BJ (cell line): ENCODE results near the gene WFS1. TPM values are rescaled to one million over a fixed set of nuclear protein-coding genes. Genes with fewer than 3 reads are reported as not detected.

Source experiments
- CTCF ChIA-PET: fragments of 350-600 bp; formaldehyde crosslinking; extraction: SDS; loops from one replicate; lab custom pipeline; 2021; ENCODE audit warnings: antibody characterized with exemption, inconsistent platforms; lab: Yijun Ruan, JAX
- POLR2A ChIA-PET: fragments of 300-600 bp; sonication (Branson Sonifier 250); formaldehyde crosslinking; extraction: SDS; loops from one replicate; lab custom pipeline; 2021; ENCODE audit warnings: antibody characterized with exemption; lab: Charles Lee
- DNase-seq: peaks from one replicate; pipeline ENCODE4 v3.0.0-alpha.2; 2011; ENCODE audit warnings: low read depth
- H3K27me3 ChIP-seq: 2 replicates; pipeline ENCODE4 v1.6.0; 2011; ENCODE audit warnings: low read length; ENCODE audit not compliant: control insufficient read depth, insufficient read depth
- H3K36me3 ChIP-seq: 2 replicates; pipeline ENCODE4 v1.5.1; 2011; ENCODE audit warnings: low read length; ENCODE audit not compliant: control insufficient read depth, insufficient read depth
- H3K4me3 ChIP-seq: 2 replicates; pipeline ENCODE4 v1.5.1; 2011; ENCODE audit warnings: low read depth, mild to moderate bottlenecking, control low read depth, low read length
- CTCF ChIP-seq: IDR thresholded peaks from 2 replicates; pipeline ENCODE4 v1.5.1; 2011; ENCODE audit warnings: low read depth, mild to moderate bottlenecking, control low read depth, inconsistent platforms, low read length, moderate library complexity; ENCODE audit not compliant: insufficient read depth
- polyA plus RNA-seq: library from polyadenylated mRNA; depleted of rRNA; stranded (reverse); fragments of >200 nt; gene quantifications from 2 replicates; pipeline ENCODE4 v1.2.3, GENCODE V29; 2011

WFS1 gene
- polyA plus RNA-seq, 1 experiment: 66.4 TPM

- TF ChIP-seq CTCF: no peak
- no peak overlapping the region for H3K4me3 ChIP-seq
- no peak for DNase-seq
- ChIA-PET CTCF (interaction anchor here (16.7 kb wide), 1 partner anchor 72 kb away, joined by 496 read pairs; no protein-coding TSS in a partner anchor), POLR2A (no interaction called here)
- peaks cover 2% of the 10 kb centered on the region; the same call in 1 of the 2 replicates for H3K27me3 ChIP-seq
- no peaks in the 10 kb centered on the region for H3K36me3 ChIP-seq
Measured at GRCh38 chr4:6256141-6256540, 13.5 kb upstream of the WFS1 start.

- TF ChIP-seq CTCF: no peak
- ChIA-PET POLR2A (interaction anchor here (0.6 kb wide), 1 partner anchor 717 kb away, joined by 3 read pairs; no protein-coding TSS in a partner anchor), CTCF (interaction anchor here (8.2 to 16.7 kb wide), 2 partner anchors 7 to 71 kb away, joined by 107 to 496 read pairs; no protein-coding TSS in a partner anchor)
- H3K27me3 ChIP-seq: peaks cover 2% of the 10 kb centered on the region
- H3K36me3 ChIP-seq: no peaks in the 10 kb centered on the region
- H3K4me3 ChIP-seq: no peak overlapping the region
- no peak for DNase-seq
Measured at GRCh38 chr4:6257247-6258025, 12.2 kb upstream of the WFS1 start.

- DNase-seq: no peak
- POLR2A ChIA-PET: interaction anchor here (0.6 kb wide), 1 partner anchor 717 kb away, joined by 3 read pairs; no protein-coding TSS in a partner anchor
- Histone ChIP-seq H3K27me3 (peaks cover 2% of the 10 kb centered on the region), H3K36me3 (no peaks in the 10 kb centered on the region), H3K4me3 (no peak overlapping the region)
- no peak for TF ChIP-seq CTCF
- CTCF ChIA-PET: interaction anchor here (8.2 to 16.7 kb wide), 2 partner anchors 7 to 70 kb away, joined by 107 to 496 read pairs; no protein-coding TSS in a partner anchor
Measured at GRCh38 chr4:6258026-6258360, 11.7 kb upstream of the WFS1 start.

- no peak for TF ChIP-seq CTCF
- CTCF ChIA-PET: interaction anchor here (1.5 to 16.7 kb wide), 3 partner anchors 8 to 70 kb away, joined by 3 to 496 read pairs (median 107); no protein-coding TSS in a partner anchor
- H3K36me3 ChIP-seq: no peaks in the 10 kb centered on the region
- POLR2A ChIA-PET: no interaction called here
- peaks cover 2% of the 10 kb centered on the region for H3K27me3 ChIP-seq
- H3K4me3 ChIP-seq: no peak overlapping the region
- DNase-seq: no peak
Measured at GRCh38 chr4:6258741-6259140, 10.9 kb upstream of the WFS1 start.

- H3K27me3 ChIP-seq: peaks cover 1% of the 10 kb centered on the region; the same call in 1 of the 2 replicates
- no peak overlapping the region for H3K4me3 ChIP-seq
- ChIA-PET CTCF (interaction anchor here (1.0 to 14.5 kb wide), 4 partner anchors 9 to 69 kb away, joined by 3 to 383 read pairs (median 55); partner anchors contain the start of gene WFS1), POLR2A (no interaction called here)
- no peaks in the 10 kb centered on the region for H3K36me3 ChIP-seq
- no peak for DNase-seq
- TF ChIP-seq CTCF: no peak
Measured at GRCh38 chr4:6259886-6260285, 9.8 kb upstream of the WFS1 start.
